ENCODE measurements around the gene SSC5D.

- TF ChIP-seq SIN3A (IDR thresholded peaks at IDR 0.05; ENCODE audit: borderline replicate concordance, low read depth, low read length) (no peak), CTCF (IDR thresholded peaks at IDR 0.05) (no peak), RFX5 (IDR thresholded peaks at IDR 0.05; ENCODE audit: low read length) (no peak), USF2 (IDR thresholded peaks at IDR 0.05; ENCODE audit: borderline replicate concordance, low read depth, low read length) (no peak), TAF1 (IDR thresholded peaks at IDR 0.05; ENCODE audit: borderline replicate concordance, low read depth, low read length) (no peak), EZH2phosphoT487 (IDR thresholded peaks at IDR 0.05; ENCODE audit: borderline replicate concordance, low read depth) (no peak), MEF2A (IDR thresholded peaks at IDR 0.05; ENCODE audit: borderline replicate concordance, low read depth) (no peak), TEAD4 (IDR thresholded peaks at IDR 0.05; ENCODE audit: borderline replicate concordance, insufficient read depth) (no peak), POLR2AphosphoS5 (IDR thresholded peaks at IDR 0.05; ENCODE audit: low read depth, low read length) (no peak), FOXM1 (IDR thresholded peaks at IDR 0.05; ENCODE audit: low read depth) (no peak), JUND (IDR thresholded peaks at IDR 0.05) (no peak), SMC3 (IDR thresholded peaks at IDR 0.05; ENCODE audit: low read depth, low read length) (no peak), ZBTB33 (IDR thresholded peaks at IDR 0.05; ENCODE audit: borderline replicate concordance, low read depth) (no peak), FOXJ3 (CRISPR knock-in tag; IDR thresholded peaks at IDR 0.05) (no peak)
Observed at GRCh38 chr19:55478364-55478763, 9.9 kb upstream of the SSC5D start.
